ENCODE results near the gene SLC4A4. TPM values are rescaled to one million over a fixed set of nuclear protein-coding genes. Genes with fewer than 3 reads are reported as not detected.

SLC4A4 gene
- polyA plus RNA-seq, 1 donor (not counting 4 experiments of a cell fraction or from before 2014, with no cell fraction given), result 0.29 TPM

GRCh38 chr4:71584585-71584984, 245.8 kb downstream of the SLC4A4 start:
- no peak for TF ChIP-seq EZH2 (IDR thresholded peaks at IDR 0.05; ENCODE audit: low read length)
- TF ChIP-seq CTCF (optimal IDR thresholded peaks at IDR 0.05 in 1 of 3, IDR thresholded peaks at IDR 0.05 in 1 of 3, conservative IDR thresholded peaks at IDR 0.05 in 1 of 3; ENCODE audit: extremely low read depth in 1 of 3, insufficient read depth in 2 of 3, low read length in 3 of 3), result no peak
- Histone ChIP-seq H2AFZ (ENCODE audit: control insufficient read depth, low read length) (no peak overlapping the region), H3K27ac (ENCODE audit: control insufficient read depth, insufficient read depth, low read length) (no peak overlapping the region), H3K4me2 (ENCODE audit: control insufficient read depth, extremely low read depth, insufficient read depth, low read depth, low read length) (no peak overlapping the region), H3K9me1 (ENCODE audit: control insufficient read depth, extremely low read depth, insufficient read depth, low read length) (no peaks in the 10 kb centered on the region), H3K4me3 (ENCODE audit: control insufficient read depth in 2 of 3, extremely low read depth in 1 of 3, insufficient read depth in 2 of 3, low read depth in 1 of 3, low read length in 3 of 3) (no peak overlapping the region), H3K36me3 (ENCODE audit: control insufficient read depth in 2 of 2, extremely low read depth in 1 of 2, insufficient read depth in 2 of 2, low read length in 2 of 2) (no peaks in the 10 kb centered on the region), H3K79me2 (ENCODE audit: control insufficient read depth, insufficient read depth, low read length) (no peaks in the 10 kb centered on the region), H4K20me1 (ENCODE audit: control insufficient read depth, extremely low read depth, insufficient read depth, low read length) (no peaks in the 10 kb centered on the region), H3K4me1 (ENCODE audit: control insufficient read depth, extremely low read depth, insufficient read depth, low read length) (no peaks in the 10 kb centered on the region), H3K27me3 (ENCODE audit: control insufficient read depth, extremely low read depth, insufficient read depth, low read length) (no peaks in the 10 kb centered on the region), H3K9ac (ENCODE audit: control insufficient read depth, extremely low read depth, insufficient read depth, low read length) (no peak overlapping the region), H3K9me3 (ENCODE audit: control insufficient read depth, low read depth, low read length) (no peaks in the 10 kb centered on the region)
- FAIRE-seq, result no peak
- dilution Hi-C loops (cut with MboI; ENCODE audit: extremely low pct_ligation_motif_present, low sequenced_read_pairs), result no loop called here
- DNase-seq (ENCODE audit: low read depth, low spot score), result no peak

GRCh38 chr4:71586087-71586763, 247.4 kb downstream of the SLC4A4 start:
- FAIRE-seq (no peak), DNase-seq (ENCODE audit: low read depth, low spot score) (no peak)
- Histone ChIP-seq H3K9ac (ENCODE audit: control insufficient read depth, extremely low read depth, insufficient read depth, low read length) (no peak overlapping the region), H3K79me2 (ENCODE audit: control insufficient read depth, insufficient read depth, low read length) (no peaks in the 10 kb centered on the region), H3K27ac (ENCODE audit: control insufficient read depth, insufficient read depth, low read length) (no peak overlapping the region), H2AFZ (ENCODE audit: control insufficient read depth, low read length) (no peak overlapping the region), H3K4me1 (ENCODE audit: control insufficient read depth, extremely low read depth, insufficient read depth, low read length) (no peaks in the 10 kb centered on the region), H3K4me2 (ENCODE audit: control insufficient read depth, extremely low read depth, insufficient read depth, low read depth, low read length) (no peak overlapping the region), H3K27me3 (ENCODE audit: control insufficient read depth, extremely low read depth, insufficient read depth, low read length) (no peaks in the 10 kb centered on the region), H3K9me1 (ENCODE audit: control insufficient read depth, extremely low read depth, insufficient read depth, low read length) (no peaks in the 10 kb centered on the region), H3K36me3 (ENCODE audit: control insufficient read depth in 2 of 2, extremely low read depth in 1 of 2, insufficient read depth in 2 of 2, low read length in 2 of 2) (no peaks in the 10 kb centered on the region), H3K9me3 (ENCODE audit: control insufficient read depth, low read depth, low read length) (no peaks in the 10 kb centered on the region), H3K4me3 (ENCODE audit: control insufficient read depth in 2 of 3, extremely low read depth in 1 of 3, insufficient read depth in 2 of 3, low read depth in 1 of 3, low read length in 3 of 3) (no peak overlapping the region), H4K20me1 (ENCODE audit: control insufficient read depth, extremely low read depth, insufficient read depth, low read length) (no peaks in the 10 kb centered on the region)
- TF ChIP-seq EZH2 (IDR thresholded peaks at IDR 0.05; ENCODE audit: low read length) (no peak), CTCF (optimal IDR thresholded peaks at IDR 0.05 in 1 of 3, IDR thresholded peaks at IDR 0.05 in 1 of 3, conservative IDR thresholded peaks at IDR 0.05 in 1 of 3; ENCODE audit: extremely low read depth in 1 of 3, insufficient read depth in 2 of 3, low read length in 3 of 3) (no peak)
- dilution Hi-C loops (cut with MboI; ENCODE audit: extremely low pct_ligation_motif_present, low sequenced_read_pairs), result no loop called here
